SJSA1 (cell line): ENCODE results near the gene PDSS2. TPM values are rescaled to one million over a fixed set of nuclear protein-coding genes. Genes with fewer than 3 reads are reported as not detected.

Source experiments
- DNase-seq, 2 experiments: peaks; one replicate each; pipeline ENCODE4 v3.0.0-alpha.2; 2015 to 2020; ENCODE audit warnings: low spot score in 2 of 2, low read depth in 1 of 2
- H3K27ac ChIP-seq: fragments of 250-450 bp; sonication (Bioruptor Pico); 2 replicates; pipeline ENCODE4 v1.5.1; 2020; ENCODE audit warnings: mild to moderate bottlenecking, moderate library complexity
- H3K27me3 ChIP-seq: fragments of 250-450 bp; sonication (Bioruptor Pico); replicated peaks from 2 replicates; pipeline ENCODE4 v1.5.1; 2020; ENCODE audit warnings: mild to moderate bottlenecking, moderate library complexity
- H3K36me3 ChIP-seq: fragments of 250-450 bp; sonication (Bioruptor Pico); 2 replicates; pipeline ENCODE4 v1.5.1; 2020; ENCODE audit warnings: mild to moderate bottlenecking
- H3K4me1 ChIP-seq: fragments of 250-450 bp; sonication (Bioruptor Pico); replicated peaks from 2 replicates; pipeline ENCODE4 v1.6.1; 2021; ENCODE audit warnings: mild to moderate bottlenecking
- H3K4me3 ChIP-seq: fragments of 250-450 bp; sonication (Bioruptor Pico); 2 replicates; pipeline ENCODE4 v1.5.1; 2020; ENCODE audit warnings: mild to moderate bottlenecking
- H3K9me3 ChIP-seq: fragments of 250-450 bp; sonication (Bioruptor Pico); replicated peaks from 2 replicates; pipeline ENCODE4 v1.5.1; 2020; ENCODE audit warnings: mild to moderate bottlenecking
- total RNA-seq: library from RNA; depleted of rRNA; stranded (reverse); fragments of >200 nt; shearing (Covaris generic); gene quantifications from 2 replicates; pipeline ENCODE4 v1.2.3, GENCODE V29; 2014

PDSS2 gene
- total RNA-seq, 1 experiment from 2014 or later: 11.9 TPM

- H3K9me3 ChIP-seq: no peaks in the 10 kb centered on the region
- no peak for DNase-seq
- no peaks in the 10 kb centered on the region for H3K27me3 ChIP-seq
- no peaks in the 10 kb centered on the region for H3K36me3 ChIP-seq
- no peaks in the 10 kb centered on the region for H3K4me1 ChIP-seq
- no peak overlapping the region for H3K27ac ChIP-seq
- H3K4me3 ChIP-seq: no peak overlapping the region
These were observed 104.9 kb downstream of the PDSS2 start for GRCh38 chr6:107354451-107354850.

GRCh38 chr6:107353773-107354382 is 105.5 kb downstream of the PDSS2 start:
- H3K27me3 ChIP-seq: no peaks in the 10 kb centered on the region
- no peaks in the 10 kb centered on the region for H3K9me3 ChIP-seq
- no peak overlapping the region for H3K4me3 ChIP-seq
- DNase-seq: no peak
- H3K4me1 ChIP-seq: no peaks in the 10 kb centered on the region
- H3K36me3 ChIP-seq: no peaks in the 10 kb centered on the region
- no peak overlapping the region for H3K27ac ChIP-seq

- no peaks in the 10 kb centered on the region for H3K4me1 ChIP-seq
- no peaks in the 10 kb centered on the region for H3K27me3 ChIP-seq
- H3K4me3 ChIP-seq: no peak overlapping the region
- DNase-seq: no peak
- H3K36me3 ChIP-seq: no peaks in the 10 kb centered on the region
- no peaks in the 10 kb centered on the region for H3K9me3 ChIP-seq
- H3K27ac ChIP-seq: no peak overlapping the region
These were observed 111.1 kb downstream of the PDSS2 start for GRCh38 chr6:107348224-107348623.

DNA sequence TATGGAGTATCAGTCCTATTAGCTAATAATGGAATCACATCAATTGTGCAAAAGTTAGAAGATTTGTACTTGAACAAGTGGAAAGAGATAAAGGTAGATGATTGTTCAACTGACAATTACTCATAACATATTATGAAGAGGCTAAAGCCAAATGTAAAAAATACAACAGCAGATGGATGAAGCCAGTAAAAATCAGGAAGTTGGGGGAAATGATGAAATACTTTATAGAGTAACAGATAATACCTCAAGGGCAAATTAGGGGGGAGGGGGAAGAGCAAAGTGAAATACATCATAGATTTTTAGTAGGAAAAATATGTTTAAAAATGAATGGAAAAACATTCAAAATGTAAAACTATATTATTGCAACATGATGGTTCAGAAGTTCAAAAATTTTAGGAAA is 114.0 kb downstream of the PDSS2 start:
- Histone ChIP-seq H3K4me3 (no peak overlapping the region), H3K27ac (no peak overlapping the region), H3K4me1 (no peaks in the 10 kb centered on the region), H3K9me3 (no peaks in the 10 kb centered on the region), H3K27me3 (no peaks in the 10 kb centered on the region), H3K36me3 (no peaks in the 10 kb centered on the region)
- DNase-seq: no peak

- DNase-seq: no peak
- Histone ChIP-seq H3K36me3 (no peaks in the 10 kb centered on the region), H3K27me3 (no peaks in the 10 kb centered on the region), H3K9me3 (no peaks in the 10 kb centered on the region), H3K27ac (no peak overlapping the region), H3K4me1 (no peaks in the 10 kb centered on the region), H3K4me3 (no peak overlapping the region)
These were observed 114.4 kb downstream of the PDSS2 start for GRCh38 chr6:107344981-107345380.

DNA sequence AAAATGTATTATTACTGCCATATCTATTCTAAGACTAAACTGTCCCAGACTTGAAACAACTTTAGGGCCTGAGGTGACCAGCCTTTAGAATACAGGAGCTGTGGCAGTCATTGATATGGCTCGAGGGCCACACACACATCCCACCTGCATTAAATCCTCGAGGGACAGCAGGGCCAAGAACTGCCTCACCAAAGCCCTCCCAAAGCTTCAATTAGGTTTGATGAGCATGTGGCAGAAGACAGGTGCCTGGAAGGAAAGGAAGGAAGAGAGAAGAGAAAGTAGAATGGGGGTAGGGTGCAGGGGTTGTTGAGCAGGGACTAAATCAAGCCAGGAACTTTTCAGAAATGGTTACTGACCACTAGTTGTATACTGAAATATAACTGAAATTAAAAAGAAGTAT is 115.0 kb downstream of the PDSS2 start:
- no peaks in the 10 kb centered on the region for H3K27me3 ChIP-seq
- DNase-seq: no peak
- no peaks in the 10 kb centered on the region for H3K4me1 ChIP-seq
- H3K27ac ChIP-seq: no peak overlapping the region
- no peak overlapping the region for H3K4me3 ChIP-seq
- H3K36me3 ChIP-seq: no peaks in the 10 kb centered on the region
- no peaks in the 10 kb centered on the region for H3K9me3 ChIP-seq

- H3K4me1 ChIP-seq: no peaks in the 10 kb centered on the region
- H3K4me3 ChIP-seq: no peak overlapping the region
- H3K36me3 ChIP-seq: no peaks in the 10 kb centered on the region
- no peak overlapping the region for H3K27ac ChIP-seq
- H3K27me3 ChIP-seq: no peaks in the 10 kb centered on the region
- DNase-seq: no peak
- H3K9me3 ChIP-seq: no peaks in the 10 kb centered on the region
These were observed 117.2 kb downstream of the PDSS2 start for GRCh38 chr6:107342144-107342543.

GRCh38 chr6:107340881-107341280 is 118.5 kb downstream of the PDSS2 start:
- no peaks in the 10 kb centered on the region for H3K9me3 ChIP-seq
- H3K36me3 ChIP-seq: no peaks in the 10 kb centered on the region
- H3K27me3 ChIP-seq: no peaks in the 10 kb centered on the region
- H3K4me3 ChIP-seq: no peak overlapping the region
- no peak for DNase-seq
- no peaks in the 10 kb centered on the region for H3K4me1 ChIP-seq
- no peak overlapping the region for H3K27ac ChIP-seq

DNA sequence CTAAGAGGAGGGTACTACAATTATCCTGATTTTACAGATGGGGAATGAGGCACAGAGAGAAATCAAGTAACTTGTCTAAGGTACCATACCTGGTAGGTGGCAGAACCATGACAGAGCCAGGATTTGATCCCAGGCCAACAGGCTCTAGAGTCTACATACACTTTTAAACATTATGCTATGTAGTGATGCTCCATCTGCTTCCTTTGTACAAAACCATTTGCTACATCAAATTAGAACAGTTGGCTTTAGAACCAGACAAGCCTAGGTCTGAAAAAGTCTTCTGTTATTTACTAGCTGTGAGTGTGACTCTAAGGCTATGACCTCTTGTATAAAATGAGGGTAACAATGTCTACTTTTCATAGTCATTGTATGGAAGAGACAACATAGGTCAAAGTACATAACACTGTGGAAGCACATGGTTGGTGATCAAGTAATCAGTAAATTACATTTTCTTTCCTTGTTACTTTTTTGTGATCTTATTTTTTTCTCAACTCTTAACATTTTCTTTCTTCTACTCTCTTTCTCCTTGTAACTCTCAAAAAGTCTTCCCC is 122.1 kb downstream of the PDSS2 start:
- H3K9me3 ChIP-seq: no peaks in the 10 kb centered on the region
- DNase-seq: no peak
- H3K4me3 ChIP-seq: no peak overlapping the region

GRCh38 chr6:107334026-107334425 is 125.3 kb downstream of the PDSS2 start:
- Histone ChIP-seq H3K27ac (no peak overlapping the region), H3K27me3 (no peaks in the 10 kb centered on the region), H3K4me1 (no peaks in the 10 kb centered on the region), H3K9me3 (no peaks in the 10 kb centered on the region), H3K36me3 (no peaks in the 10 kb centered on the region), H3K4me3 (no peak overlapping the region)
- no peak for DNase-seq

More for the DNA sequence above, 122.1 kb downstream of the PDSS2 start:
- no peak overlapping the region for H3K27ac ChIP-seq
- no peaks in the 10 kb centered on the region for H3K36me3 ChIP-seq
- H3K27me3 ChIP-seq: no peaks in the 10 kb centered on the region
- H3K4me1 ChIP-seq: no peaks in the 10 kb centered on the region

GRCh38 chr6:107333491-107333890 is 125.9 kb downstream of the PDSS2 start:
- DNase-seq: no peak
- Histone ChIP-seq H3K4me1 (no peaks in the 10 kb centered on the region), H3K27me3 (no peaks in the 10 kb centered on the region), H3K9me3 (no peaks in the 10 kb centered on the region), H3K36me3 (no peaks in the 10 kb centered on the region), H3K4me3 (no peak overlapping the region), H3K27ac (no peak overlapping the region)

GRCh38 chr6:107331409-107332386 is 127.7 kb downstream of the PDSS2 start:
- Histone ChIP-seq H3K27me3 (no peaks in the 10 kb centered on the region), H3K4me3 (no peak overlapping the region), H3K4me1 (no peaks in the 10 kb centered on the region), H3K27ac (no peak overlapping the region), H3K36me3 (no peaks in the 10 kb centered on the region), H3K9me3 (no peaks in the 10 kb centered on the region)
- no peak for DNase-seq

- Histone ChIP-seq H3K27ac (no peak overlapping the region), H3K27me3 (no peaks in the 10 kb centered on the region), H3K4me3 (no peak overlapping the region), H3K9me3 (no peaks in the 10 kb centered on the region), H3K4me1 (no peaks in the 10 kb centered on the region), H3K36me3 (no peaks in the 10 kb centered on the region)
- DNase-seq: no peak
These were observed 129.2 kb downstream of the PDSS2 start for GRCh38 chr6:107330168-107330567.
